Measurements from ENCODE around the gene THBS2. TPM values are rescaled to one million over a fixed set of nuclear protein-coding genes. Genes with fewer than 3 reads are reported as not detected.

Gene THBS2
- polyA plus RNA-seq, 1 donor = 31.9 TPM

GRCh38 chr6:169247991-169248390, 5.7 kb downstream of the THBS2 start:
- DNase-seq = no peak

GRCh38 chr6:169247419-169247818, 6.2 kb downstream of the THBS2 start:
- DNase-seq = no peak

- DNase-seq = no peak
Measured at GRCh38 chr6:169246445-169246844, 7.2 kb downstream of the THBS2 start.

DNA sequence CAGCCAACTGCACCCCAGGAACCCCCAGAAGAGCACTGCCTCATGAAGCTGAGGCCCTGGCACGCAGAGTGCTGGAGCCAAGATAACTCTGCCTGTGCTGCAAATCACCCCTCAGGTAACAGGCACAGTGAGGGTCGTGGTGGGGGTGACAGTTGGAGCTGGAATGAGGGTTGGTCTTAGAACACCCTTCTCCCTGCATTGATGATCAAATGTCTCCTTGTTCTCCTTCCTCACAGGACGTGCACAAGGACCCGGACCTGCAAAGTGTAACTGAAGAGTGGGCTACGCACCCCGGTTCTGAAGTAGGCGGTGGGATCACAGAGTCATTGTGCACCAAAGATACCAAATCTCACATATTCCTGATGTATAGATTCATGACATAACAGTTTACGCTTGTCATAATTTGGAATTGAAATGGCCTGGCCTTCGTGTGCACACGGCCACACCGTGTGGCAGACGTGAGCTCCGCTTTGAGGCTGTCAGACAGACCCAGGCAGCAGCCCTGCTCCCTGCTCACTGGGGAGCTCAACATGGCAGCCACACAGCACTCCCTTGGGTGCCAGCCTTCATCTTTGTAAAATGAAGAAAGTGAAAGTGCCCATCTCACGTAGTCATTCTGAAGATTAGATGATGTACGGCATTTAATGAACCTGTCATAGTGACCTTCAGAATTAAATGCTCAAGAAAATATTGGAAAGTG, 8.8 kb downstream of the THBS2 start:
- DNase-seq = no peak

- DNase-seq = no peak
Measured at GRCh38 chr6:169243661-169244060, 10.0 kb downstream of the THBS2 start.

DNA sequence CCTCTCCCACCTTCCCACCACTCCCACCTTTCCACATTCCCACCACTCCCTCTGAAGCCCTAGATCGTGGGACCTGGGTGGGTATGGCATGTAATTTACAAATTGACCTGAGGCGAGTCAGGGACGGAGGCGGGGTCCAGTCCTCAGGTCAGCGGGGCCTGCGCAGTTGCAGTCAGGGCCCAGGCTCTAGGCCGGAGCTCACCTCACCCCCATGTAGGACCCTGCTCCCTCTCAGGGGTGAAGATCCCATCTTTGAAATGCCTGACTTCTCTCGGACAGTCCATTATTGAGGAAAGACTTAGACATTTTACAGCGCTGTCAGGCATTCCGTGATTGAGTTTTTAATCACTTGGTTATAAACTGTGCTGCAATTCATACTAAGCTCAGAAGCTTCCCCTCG, 10.5 kb downstream of the THBS2 start:
- no peak for DNase-seq

GRCh38 chr6:169241688-169242350, 11.8 kb downstream of the THBS2 start:
- DNase-seq = no peak

GRCh38 chr6:169240591-169241390, 12.9 kb downstream of the THBS2 start:
- no peak for DNase-seq

- DNase-seq = no peak
Measured at GRCh38 chr6:169240125-169240524, 13.5 kb downstream of the THBS2 start.

- DNase-seq = no peak
Measured at GRCh38 chr6:169239181-169239580, 14.5 kb downstream of the THBS2 start.

GRCh38 chr6:169238766-169239165, 14.9 kb downstream of the THBS2 start:
- no peak for DNase-seq

GRCh38 chr6:169237496-169238134, 16.0 kb downstream of the THBS2 start:
- no peak for DNase-seq

DNA sequence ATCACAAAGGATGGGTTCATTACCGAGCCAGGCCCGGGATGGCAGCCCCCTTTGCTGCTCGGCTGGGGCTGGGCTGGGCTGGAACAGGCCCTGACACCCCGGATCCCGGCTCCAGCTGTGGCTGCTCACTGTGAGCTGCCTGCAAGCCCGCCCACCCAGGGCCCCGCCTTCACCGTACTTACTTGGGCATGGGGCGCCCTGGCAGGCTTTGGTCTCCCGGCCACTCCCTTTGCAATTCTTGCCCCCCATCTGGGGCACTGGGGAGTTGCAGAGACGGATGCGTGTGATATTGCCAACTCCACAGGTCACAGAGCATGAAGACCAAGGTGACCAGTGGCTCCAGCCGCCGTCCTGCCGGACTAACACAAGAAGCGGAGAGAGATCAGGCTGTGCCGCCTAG, 16.7 kb downstream of the THBS2 start:
- no peak for DNase-seq

DNA sequence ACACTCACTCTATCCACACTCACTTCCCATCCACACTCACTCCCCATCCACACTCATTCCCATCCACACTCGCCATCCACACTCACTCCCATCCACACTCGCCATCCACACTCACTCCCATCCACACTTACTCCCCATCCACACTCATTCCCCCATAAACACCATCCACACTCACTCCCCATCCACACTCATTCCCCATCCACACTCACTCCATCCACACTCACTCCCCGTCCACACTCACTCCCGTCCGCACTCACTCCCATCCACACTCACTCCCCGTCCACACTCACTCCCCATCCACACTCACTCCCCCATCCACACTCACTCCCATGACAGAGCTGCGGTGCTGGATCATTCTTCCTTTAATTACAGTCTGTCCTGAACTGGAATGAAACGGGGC, 17.1 kb downstream of the THBS2 start:
- no peak for DNase-seq

- no peak for DNase-seq
Measured at GRCh38 chr6:169235286-169235685, 18.4 kb downstream of the THBS2 start.

DNA sequence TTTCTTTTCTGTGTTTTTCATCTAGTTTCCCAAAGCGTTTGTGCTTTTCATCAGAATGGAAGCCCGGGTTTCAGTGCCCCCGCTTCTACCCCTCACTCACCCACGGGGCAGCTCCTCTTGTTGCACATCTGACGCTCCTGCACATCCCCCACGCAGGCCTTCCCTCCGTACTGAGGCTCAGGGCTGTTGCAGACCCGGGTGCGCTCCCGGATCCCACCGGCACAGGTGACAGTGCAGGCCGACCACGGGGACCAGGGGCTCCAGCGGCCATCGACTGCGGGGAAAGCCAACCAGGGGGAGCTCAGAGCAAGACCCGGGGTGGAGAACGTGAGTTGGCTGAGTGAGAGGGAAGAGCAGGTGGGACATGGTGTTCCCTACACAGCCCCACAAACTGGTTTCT, 19.0 kb downstream of the THBS2 start:
- no peak for DNase-seq

- DNase-seq = no peak
Measured at GRCh38 chr6:169233832-169234231, 19.8 kb downstream of the THBS2 start.

GRCh38 chr6:169233181-169233580, 20.5 kb downstream of the THBS2 start:
- DNase-seq = no peak

- no peak for DNase-seq
Measured at GRCh38 chr6:169232507-169232931, 21.1 kb downstream of the THBS2 start.

- DNase-seq = no peak
Measured at GRCh38 chr6:169231790-169232506, 21.7 kb downstream of the THBS2 start.

DNA sequence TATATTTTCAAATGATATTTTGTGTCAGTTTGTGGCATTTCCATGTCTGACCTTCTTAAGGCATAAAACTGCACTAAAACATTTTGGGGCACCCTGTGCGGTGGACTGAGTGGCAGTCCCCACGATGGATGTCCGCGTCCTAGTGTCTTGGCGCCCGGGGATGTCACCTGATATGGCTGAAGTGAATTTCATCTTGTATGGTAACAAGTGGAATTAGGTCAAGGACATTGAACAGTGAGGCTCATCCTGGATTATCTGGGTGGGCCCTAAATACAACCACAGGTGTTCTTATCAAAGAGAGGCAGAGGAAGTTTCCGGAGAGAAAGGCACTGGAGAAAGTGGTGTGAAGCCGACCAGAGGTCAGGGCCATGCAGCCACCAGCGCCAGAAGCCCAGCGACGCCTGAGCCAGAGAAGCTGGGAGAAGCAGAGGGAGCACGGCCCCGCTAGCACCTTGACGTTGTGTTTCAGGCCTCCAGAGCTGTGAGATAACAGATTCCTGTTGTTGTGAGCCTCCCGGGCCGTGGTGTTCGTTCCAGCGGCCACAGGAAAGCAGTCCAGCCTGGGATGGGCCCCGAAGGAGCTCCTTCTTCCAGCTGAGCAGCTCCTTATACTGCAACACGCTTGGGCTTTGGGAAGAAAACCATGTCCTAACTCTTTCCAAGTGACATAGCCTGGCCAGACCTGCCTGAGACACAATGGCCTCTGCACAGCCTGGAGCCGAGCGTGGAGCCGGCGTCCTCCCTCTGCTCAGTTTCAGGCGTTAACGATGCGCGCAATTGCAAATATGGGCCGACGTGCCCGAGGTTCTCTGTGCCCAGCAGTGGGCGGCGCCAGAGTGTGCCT, 22.5 kb downstream of the THBS2 start:
- no peak for DNase-seq

- no peak for DNase-seq
Measured at GRCh38 chr6:169230322-169230665, 23.4 kb downstream of the THBS2 start.
